Common myeloid progenitor, CD34-positive (primary cell): Measurements from ENCODE around the gene SLC9B2.

Experiments used
- CTCF ChIA-PET: fragments of 350-600 bp; sonication (Branson Sonifier 250); formaldehyde crosslinking; loops from one replicate; lab custom pipeline; 2021; ENCODE audit warnings: antibody characterized with exemption; lab: Charles Lee
- POLR2A ChIA-PET: fragments of 350-600 bp; sonication (Branson Sonifier 250); formaldehyde crosslinking; loops from one replicate; lab custom pipeline; 2021; ENCODE audit warnings: antibody characterized with exemption; lab: Charles Lee
- DNase-seq, 3 donors: peaks; one replicate each; pipeline versions ENCODE4 v3.0.0 to v3.0.0-alpha.2; 2013
- H3K27ac ChIP-seq, 2 experiments: 1 replicate in 1 of 2; 2 replicates in 1 of 2; pipeline ENCODE4 v1.7.0; 2013; ENCODE audit warnings: inconsistent platforms in 2 of 2, low read length in 2 of 2, mild to moderate bottlenecking in 2 of 2, low read depth in 1 of 2, moderate library complexity in 1 of 2; ENCODE audit not compliant: severe bottlenecking in 2 of 2, insufficient read depth in 1 of 2, poor library complexity in 1 of 2
- H3K27me3 ChIP-seq, 5 experiments: replicated peaks in 2 of 5; 1 replicate in 3 of 5; 2 replicates in 2 of 5; pipeline versions ENCODE4 v1.6.1 to v1.7.0; 2013; ENCODE audit warnings: low read length in 4 of 5, mild to moderate bottlenecking in 2 of 5, moderate library complexity in 2 of 5, inconsistent platforms in 1 of 5; ENCODE audit not compliant: insufficient read depth in 5 of 5, control insufficient read depth in 4 of 5
- H3K36me3 ChIP-seq, 4 experiments: 1 replicate in 2 of 4; 2 replicates in 2 of 4; pipeline versions ENCODE4 v1.6.1 to v1.7.0; 2013; ENCODE audit warnings: low read length in 3 of 4, control low read depth in 1 of 4, mild to moderate bottlenecking in 1 of 4; ENCODE audit not compliant: control insufficient read depth in 4 of 4, insufficient read depth in 4 of 4
- H3K4me1 ChIP-seq, 4 experiments: 1 replicate in 3 of 4; 2 replicates in 1 of 4; pipeline versions ENCODE4 v1.6.1 to v1.7.1; 2013; ENCODE audit warnings: low read length in 3 of 4, mild to moderate bottlenecking in 3 of 4, control low read depth in 1 of 4, inconsistent platforms in 1 of 4, moderate library complexity in 1 of 4; ENCODE audit not compliant: control insufficient read depth in 4 of 4, insufficient read depth in 4 of 4; ENCODE audit errors: control extremely low read depth in 1 of 4
- H3K4me3 ChIP-seq, 7 experiments: 1 replicate in 4 of 7; 2 replicates in 3 of 7; pipeline versions ENCODE4 v1.5.1 to v1.7.0; 2013; ENCODE audit warnings: mild to moderate bottlenecking in 7 of 7, low read length in 6 of 7, moderate library complexity in 6 of 7, inconsistent platforms in 2 of 7, low read depth in 2 of 7, control low read depth in 1 of 7; ENCODE audit not compliant: insufficient read depth in 4 of 7, control insufficient read depth in 1 of 7; ENCODE audit errors: extremely low read depth in 1 of 7
- H3K9me3 ChIP-seq, 5 experiments: 1 replicate in 4 of 5; 2 replicates in 1 of 5; pipeline versions ENCODE4 v1.6.1 to v1.7.1; 2013; ENCODE audit warnings: low read length in 4 of 5, mild to moderate bottlenecking in 2 of 5, inconsistent platforms in 1 of 5, low read depth in 1 of 5, moderate library complexity in 1 of 5; ENCODE audit not compliant: control insufficient read depth in 4 of 5, insufficient read depth in 2 of 5; ENCODE audit errors: control extremely low read depth in 1 of 5
- WGBS: methylation state at CpG from one replicate; pipeline ENCODE4 v1.1.5; 2013; ENCODE audit not compliant: insufficient coverage; 5-methylcytosine and 5-hydroxymethylcytosine counted together

SLC9B2 gene

DNA sequence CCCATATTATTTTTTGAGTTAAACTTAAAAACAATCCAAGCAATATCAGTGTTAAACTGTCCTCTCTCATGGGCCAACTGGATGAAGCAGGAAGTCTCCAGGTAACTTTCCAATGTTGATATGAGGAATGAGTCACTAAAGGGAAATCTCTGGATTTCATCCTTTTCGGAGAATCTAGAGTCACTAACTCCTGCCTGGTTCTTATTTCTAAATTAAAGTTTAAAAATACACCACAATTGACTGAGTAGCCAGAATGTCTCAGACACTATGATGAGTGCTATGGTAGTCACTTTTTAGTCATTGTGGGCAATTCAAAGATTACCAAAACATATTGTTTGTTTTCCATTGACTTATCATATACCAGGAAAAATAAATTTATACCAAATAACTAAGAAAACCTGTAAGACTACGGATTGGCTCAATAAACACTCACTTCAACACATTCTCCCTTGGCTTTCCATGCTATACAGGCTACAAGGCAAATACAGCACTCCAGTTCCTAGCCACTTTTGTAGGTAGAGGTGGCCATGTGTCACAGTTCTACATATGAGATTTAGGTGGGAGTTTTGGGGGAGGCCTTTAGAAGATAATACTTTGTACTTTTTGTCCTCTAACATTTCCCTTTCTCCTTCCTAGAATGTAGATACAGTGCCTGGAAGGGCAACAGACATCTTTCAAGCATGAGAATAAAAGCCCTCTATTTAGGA lies 8.6 kb downstream of the SLC9B2 start:
- Histone ChIP-seq H3K4me3 (no peak overlapping the region), H3K4me1 (no peaks in the 10 kb centered on the region), H3K36me3 (peaks cover 2 to 35% (median 11%) of the 10 kb centered on the region in 4 experiments), H3K27me3 (no peaks in the 10 kb centered on the region), H3K27ac (no peak overlapping the region), H3K9me3 (no peaks in the 10 kb centered on the region)
- no peak for DNase-seq
- no CpG with 5 or more reads among the region's 2 CpGs for WGBS
- CTCF ChIA-PET = no interaction called here
- POLR2A ChIA-PET = no interaction called here

DNA sequence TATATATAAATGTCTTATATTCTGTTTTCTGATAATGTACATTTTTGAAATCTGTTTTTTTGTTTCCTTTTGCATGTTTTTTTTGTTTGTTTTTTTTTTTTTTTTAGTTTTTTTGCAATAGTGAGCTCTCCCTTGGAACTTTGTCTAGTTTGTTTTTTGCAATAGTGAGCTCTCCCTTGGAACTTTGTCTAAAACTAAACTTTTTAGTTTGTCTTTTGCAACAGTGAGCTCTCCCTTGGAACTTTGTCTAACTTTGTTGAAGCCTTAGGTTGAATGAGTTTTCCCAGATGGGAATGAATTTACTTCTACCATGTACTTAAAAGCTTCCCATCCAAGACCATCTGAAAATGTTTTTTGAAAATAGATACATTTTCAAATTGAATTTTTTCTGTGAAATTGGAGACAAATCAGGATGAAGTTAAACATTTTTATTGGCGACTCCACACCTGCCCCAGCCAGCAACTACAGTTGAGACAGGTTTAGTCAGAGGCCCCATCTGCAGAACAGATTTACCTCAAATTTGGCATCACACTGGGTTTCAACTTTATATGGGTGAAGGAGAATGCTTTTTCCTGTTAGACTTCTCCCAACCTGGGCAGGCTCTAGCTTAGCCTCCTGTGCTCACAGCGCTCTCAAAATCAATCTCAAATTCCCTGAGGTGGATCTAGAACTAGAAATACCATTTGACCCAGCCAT lies 16.0 kb downstream of the SLC9B2 start:
- POLR2A ChIA-PET = no interaction called here
- 85% methylated on average over 2 of the region's 2 CpGs for WGBS

GRCh38 chr4:103054030-103054429 lies 22.5 kb downstream of the SLC9B2 start:
- ChIA-PET CTCF (interaction anchor here (1.0 to 1.7 kb wide), 2 partner anchors 12 to 38 kb away, joined by 3 to 5 read pairs; no protein-coding TSS in a partner anchor), POLR2A (no interaction called here)
- Histone ChIP-seq H3K36me3 (peaks cover 3 to 13% (median 4%) of the 10 kb centered on the region in 4 experiments), H3K27me3 (no peaks in the 10 kb centered on the region), H3K27ac (no peak overlapping the region), H3K4me3 (no peak overlapping the region), H3K4me1 (no peaks in the 10 kb centered on the region), H3K9me3 (peaks cover 0 to 2% (median 0%) of the 10 kb centered on the region in 5 experiments)
- WGBS = 100% methylated on average over 2 of the region's 3 CpGs
- no peak for DNase-seq

More for the DNA sequence above, 16.0 kb downstream of the SLC9B2 start:
- Histone ChIP-seq H3K36me3 (peaks cover 5 to 38% (median 7%) of the 10 kb centered on the region in 4 experiments), H3K27me3 (no peaks in the 10 kb centered on the region), H3K4me3 (no peak overlapping the region), H3K9me3 (no peaks in the 10 kb centered on the region), H3K27ac (no peak overlapping the region), H3K4me1 (no peaks in the 10 kb centered on the region)
- CTCF ChIA-PET = interaction anchor here (1.0 kb wide), 1 partner anchor 19 kb away, joined by 3 read pairs; no protein-coding TSS in a partner anchor
- DNase-seq = no peak

DNA sequence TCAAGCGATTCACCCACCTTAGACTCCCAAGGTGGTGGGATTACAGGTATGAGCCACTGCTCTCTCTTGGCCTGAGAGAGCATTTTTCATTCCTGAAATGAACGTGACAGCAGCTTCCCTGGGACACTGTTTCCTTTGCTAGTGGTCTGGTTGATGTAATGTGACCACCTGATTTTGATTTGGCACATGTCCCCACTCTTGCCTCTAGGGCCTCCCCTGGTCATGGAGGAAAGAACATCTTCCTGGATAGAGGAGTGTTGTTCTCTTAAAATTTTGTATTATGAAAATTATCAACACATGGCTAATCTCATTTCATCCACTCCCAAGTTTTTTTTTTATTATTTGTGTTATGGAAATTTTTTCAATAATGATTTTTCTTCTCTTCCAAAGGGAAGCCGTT lies 23.8 kb downstream of the SLC9B2 start:
- ChIA-PET POLR2A (no interaction called here), CTCF (interaction anchor here (1.0 to 1.6 kb wide), 4 partner anchors 9 to 41 kb away, joined by 3 to 5 read pairs (median 4); no protein-coding TSS in a partner anchor)
- Histone ChIP-seq H3K4me3 (no peak overlapping the region), H3K27me3 (no peaks in the 10 kb centered on the region), H3K27ac (no peak overlapping the region), H3K9me3 (peaks cover 0 to 2% (median 0%) of the 10 kb centered on the region in 5 experiments), H3K36me3 (peaks cover 6 to 26% (median 14%) of the 10 kb centered on the region in 4 experiments), H3K4me1 (no peaks in the 10 kb centered on the region)
- 100% methylated on average over 1 of the region's 3 CpGs for WGBS
- DNase-seq = no peak

DNA sequence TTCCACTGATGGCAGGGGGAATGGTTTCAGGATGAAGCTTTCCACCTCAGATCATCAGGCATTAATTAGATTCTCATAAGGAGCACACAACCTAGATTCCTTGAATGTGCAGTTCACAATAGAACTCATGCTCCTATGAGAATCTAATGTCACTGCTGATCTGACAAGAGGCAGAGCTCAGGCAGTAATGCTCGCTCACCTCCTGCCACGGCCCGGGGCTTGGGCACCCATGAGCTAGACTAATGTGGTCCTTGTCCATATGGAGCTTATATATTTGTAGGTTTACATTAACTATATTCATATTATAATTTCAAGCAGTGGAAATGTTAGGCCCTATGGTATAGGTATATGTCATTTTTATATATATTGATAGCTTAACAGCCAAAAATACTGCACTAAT lies 24.4 kb downstream of the SLC9B2 start:
- H3K36me3 ChIP-seq = peaks cover 9 to 28% (median 16%) of the 10 kb centered on the region in 4 experiments
- no peak overlapping the region for H3K27ac ChIP-seq
- H3K4me3 ChIP-seq = no peak overlapping the region
- H3K9me3 ChIP-seq = peaks cover 0 to 2% (median 0%) of the 10 kb centered on the region in 5 experiments
- CTCF ChIA-PET = interaction anchor here (1.0 to 1.6 kb wide), 5 partner anchors 9 to 42 kb away, joined by 3 to 5 read pairs (median 3); no protein-coding TSS in a partner anchor
- no CpG with 5 or more reads among the region's 3 CpGs for WGBS
- no peak for DNase-seq
- H3K27me3 ChIP-seq = no peaks in the 10 kb centered on the region
- POLR2A ChIA-PET = no interaction called here
- H3K4me1 ChIP-seq = no peaks in the 10 kb centered on the region

DNA sequence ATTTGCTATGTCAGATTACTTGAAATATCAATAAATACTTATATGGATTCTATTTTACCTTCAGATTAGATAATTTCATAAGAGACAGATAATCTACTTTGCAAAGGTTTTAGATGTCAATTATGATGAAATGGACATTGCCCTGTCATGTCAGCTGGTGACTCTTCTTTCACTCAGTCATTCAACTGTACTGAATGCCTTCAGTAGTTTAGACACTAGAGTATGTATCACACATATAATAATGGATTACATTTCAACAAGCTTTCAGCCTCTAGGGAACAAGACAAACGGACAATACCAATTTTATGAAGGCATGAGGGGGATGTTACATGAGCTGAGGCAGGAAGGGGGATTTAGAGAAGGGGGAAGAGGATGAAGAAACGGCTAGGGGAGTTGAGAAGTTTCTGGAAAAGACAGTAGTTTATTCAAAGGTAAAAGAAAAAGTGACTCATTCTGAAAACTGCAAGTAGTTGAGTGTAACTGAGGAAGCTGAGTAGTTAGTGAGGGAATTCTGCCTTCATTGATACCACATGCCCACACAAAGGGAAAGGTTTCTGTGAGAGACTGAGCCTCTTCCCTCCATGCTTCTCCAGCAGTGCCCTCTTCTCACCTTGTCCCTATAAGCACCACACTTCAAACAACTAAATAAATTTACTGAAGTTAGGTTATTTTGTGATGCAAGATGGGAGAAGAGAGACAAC lies 25.7 kb downstream of the SLC9B2 start:
- ChIA-PET CTCF (interaction anchor here (1.1 to 1.6 kb wide), 2 partner anchors 23 to 33 kb away, joined by 3 to 5 read pairs; no protein-coding TSS in a partner anchor), POLR2A (no interaction called here)
- H3K4me1 ChIP-seq = no peaks in the 10 kb centered on the region
- H3K4me3 ChIP-seq = no peak overlapping the region
- peaks cover 14 to 26% (median 20%) of the 10 kb centered on the region in 4 experiments for H3K36me3 ChIP-seq
- no peaks in the 10 kb centered on the region for H3K27me3 ChIP-seq
- no peak overlapping the region for H3K27ac ChIP-seq
- 94% methylated on average over 2 of the region's 2 CpGs for WGBS
- peaks cover 0 to 2% (median 0%) of the 10 kb centered on the region in 5 experiments for H3K9me3 ChIP-seq
- DNase-seq = no peak
